IPS-20b (cell line): ENCODE results near the gene PAPSS1.
"Not testable (repeated sequence)": the region's sequence is repeated elsewhere in the genome, so short reads cannot be mapped to it uniquely, and the experiment has no call there.

Experiments
- H3K27ac ChIP-seq: one replicate; pipeline ENCODE4 v1.5.1; 2013; ENCODE audit warnings: low read length
- H3K27me3 ChIP-seq: 2 replicates; pipeline ENCODE4 v1.6.1; 2013; ENCODE audit warnings: mild to moderate bottlenecking, low read length, inconsistent platforms; ENCODE audit not compliant: insufficient read depth
- H3K36me3 ChIP-seq: 2 replicates; pipeline ENCODE4 v1.6.1; 2013; ENCODE audit warnings: low read depth, mild to moderate bottlenecking, inconsistent platforms, low read length, moderate library complexity; ENCODE audit not compliant: insufficient read depth
- H3K4me1 ChIP-seq: 2 replicates; pipeline ENCODE4 v1.6.1; 2013; ENCODE audit warnings: mild to moderate bottlenecking, control low read depth, inconsistent platforms, low read length, moderate library complexity; ENCODE audit not compliant: insufficient read depth
- H3K4me3 ChIP-seq: 2 replicates; pipeline ENCODE4 v1.5.1; 2013; ENCODE audit warnings: mild to moderate bottlenecking, low read length, inconsistent platforms
- H3K9ac ChIP-seq: 2 replicates; pipeline ENCODE4 v1.6.1; 2013; ENCODE audit warnings: low read depth, mild to moderate bottlenecking, inconsistent platforms, low read length, moderate library complexity
- H3K9me3 ChIP-seq: 2 replicates; pipeline ENCODE4 v1.6.1; 2013; ENCODE audit warnings: mild to moderate bottlenecking, low read depth, low read length, inconsistent platforms; ENCODE audit not compliant: insufficient read depth

Gene PAPSS1

DNA sequence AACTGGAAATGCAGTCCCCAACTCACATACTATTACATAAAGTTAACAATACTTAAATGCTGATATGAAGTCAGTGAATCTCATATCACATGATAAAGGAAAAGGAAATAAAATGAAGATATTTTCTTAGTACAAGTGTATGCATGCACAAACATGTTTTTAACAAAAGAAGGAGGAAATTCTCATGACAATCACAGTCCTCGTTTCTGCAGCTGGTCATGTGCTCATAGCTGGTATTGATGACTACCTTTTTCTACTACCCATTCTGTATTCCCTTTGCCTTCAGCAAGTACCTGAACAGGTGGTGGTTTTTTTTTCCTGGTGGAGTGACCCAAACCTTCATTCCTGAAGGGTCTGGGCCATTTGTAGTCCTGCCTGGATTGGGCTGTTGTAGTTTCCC is 3.3 kb upstream of the PAPSS1 start:
- not testable (repeated sequence) for H3K9ac ChIP-seq, H3K4me3 ChIP-seq

DNA sequence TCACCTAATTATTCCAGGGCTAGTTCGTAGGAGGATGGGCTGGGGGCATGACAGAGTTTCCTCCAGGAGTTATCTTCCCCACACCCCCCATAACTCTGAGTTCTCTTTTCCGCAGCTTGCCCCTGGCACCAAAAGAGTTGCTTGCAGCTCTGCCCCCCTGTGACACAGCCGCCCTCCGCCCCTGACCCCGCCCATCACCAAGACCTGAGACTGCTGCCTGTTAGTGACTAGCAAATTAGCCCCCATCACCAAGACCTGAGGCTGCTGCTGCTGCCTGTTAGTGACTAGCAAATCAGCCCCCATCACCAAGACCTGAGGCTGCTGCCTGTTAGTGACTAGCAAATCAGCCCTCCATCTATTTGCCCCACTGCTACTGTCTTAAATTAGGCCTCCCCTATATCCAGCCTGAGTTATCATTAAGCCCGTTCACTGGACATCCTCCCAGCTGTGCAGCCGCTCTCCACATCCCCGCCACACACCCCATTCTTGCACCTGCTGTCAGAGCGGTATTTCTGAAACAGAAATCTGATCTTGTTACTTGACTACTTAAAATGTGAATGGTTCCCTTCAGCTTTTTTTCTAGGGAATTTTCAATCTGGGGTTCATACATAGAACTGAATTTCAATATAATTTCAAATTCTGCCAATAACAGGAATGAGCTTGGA is 1.5 kb upstream of the PAPSS1 start:
- H3K36me3 ChIP-seq, result no peaks in the 10 kb centered on the region
- H3K27me3 ChIP-seq, result no peaks in the 10 kb centered on the region
- peak overlapping the region; percentile 77 for H3K4me3 ChIP-seq
- H3K4me1 ChIP-seq, result peaks cover 9% of the 10 kb centered on the region; the same call in 1 of the 2 replicates
- H3K9me3 ChIP-seq, result no peaks in the 10 kb centered on the region
- no peak overlapping the region for H3K27ac ChIP-seq
- peak overlapping the region; percentile 17; the same call in 1 of the 2 replicates for H3K9ac ChIP-seq

More for the DNA sequence above, 3.3 kb upstream of the PAPSS1 start:
- not testable (repeated sequence) for H3K4me1 ChIP-seq, H3K36me3 ChIP-seq, H3K27ac ChIP-seq, H3K9me3 ChIP-seq, H3K27me3 ChIP-seq

DNA sequence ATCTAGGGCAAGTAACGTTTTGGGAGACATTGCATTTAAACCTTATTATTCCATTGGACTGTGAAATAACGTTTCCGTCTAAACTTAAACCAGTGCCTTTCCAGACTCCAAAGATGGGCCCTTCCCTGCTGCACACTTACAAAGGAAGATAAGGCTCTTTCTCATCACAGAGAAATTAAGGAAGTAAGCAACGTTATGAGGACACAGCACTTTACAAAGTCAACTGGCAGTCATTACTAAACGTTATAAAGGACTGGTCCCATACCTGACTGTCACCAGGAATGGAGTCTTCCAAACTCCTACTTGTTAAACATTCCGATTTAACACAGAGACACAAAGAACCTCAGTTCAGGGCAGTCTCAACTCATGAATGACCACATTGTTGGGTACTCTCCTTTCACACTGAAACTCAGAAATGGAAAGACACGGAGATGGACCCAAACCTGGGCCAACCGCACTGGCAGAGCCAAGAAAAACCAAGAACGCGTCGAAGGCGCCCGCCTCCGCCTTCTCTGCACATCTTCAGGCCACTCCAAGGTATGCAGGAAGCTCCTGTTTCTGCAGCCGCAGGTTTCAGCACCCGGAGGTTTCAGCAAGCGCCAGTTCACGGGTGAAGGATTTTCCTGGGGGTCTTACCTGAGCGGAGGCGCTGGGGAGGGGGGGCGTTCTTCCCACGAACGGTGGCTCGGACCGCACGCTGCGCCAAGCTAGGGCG is 670 bp downstream of the PAPSS1 start:
- no peaks in the 10 kb centered on the region for H3K27me3 ChIP-seq
- no peak overlapping the region for H3K27ac ChIP-seq
- H3K36me3 ChIP-seq, result no peaks in the 10 kb centered on the region
- H3K9ac ChIP-seq, result peak overlapping the region; percentile 70; the same call in 1 of the 2 replicates
- no peaks in the 10 kb centered on the region for H3K9me3 ChIP-seq
- peaks cover 11% of the 10 kb centered on the region; the same call in 1 of the 2 replicates for H3K4me1 ChIP-seq
- H3K4me3 ChIP-seq, result peak overlapping the region; percentile 77

DNA sequence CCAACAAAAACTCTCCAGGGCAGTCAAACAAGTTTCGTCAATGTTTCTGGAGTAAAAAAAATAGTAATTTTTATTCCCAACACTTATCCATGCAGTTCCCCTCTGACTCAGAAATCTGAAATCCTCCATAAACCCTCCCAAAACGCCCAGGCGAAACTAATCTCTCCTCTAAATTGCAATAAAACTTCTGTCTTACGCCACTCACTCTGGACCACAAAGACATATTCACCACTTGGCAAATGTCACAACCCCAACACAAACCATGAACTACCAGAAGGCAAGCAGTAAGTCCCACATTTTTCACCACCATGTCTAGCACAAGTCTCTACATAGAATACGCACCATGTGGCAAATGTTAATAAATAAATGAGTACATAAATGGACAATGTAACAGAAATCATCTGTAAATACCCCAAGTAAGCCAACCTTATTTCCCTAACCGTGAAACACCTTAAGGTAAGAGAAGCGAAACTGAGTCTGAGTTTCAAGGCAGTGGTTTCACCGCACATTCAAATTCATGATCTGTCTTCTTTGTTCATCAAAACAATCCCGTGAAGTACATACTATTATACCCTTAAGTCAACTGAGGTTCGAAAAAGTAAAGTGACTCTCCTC is 1.6 kb downstream of the PAPSS1 start:
- peak overlapping the region; percentile 77 for H3K4me3 ChIP-seq

DNA sequence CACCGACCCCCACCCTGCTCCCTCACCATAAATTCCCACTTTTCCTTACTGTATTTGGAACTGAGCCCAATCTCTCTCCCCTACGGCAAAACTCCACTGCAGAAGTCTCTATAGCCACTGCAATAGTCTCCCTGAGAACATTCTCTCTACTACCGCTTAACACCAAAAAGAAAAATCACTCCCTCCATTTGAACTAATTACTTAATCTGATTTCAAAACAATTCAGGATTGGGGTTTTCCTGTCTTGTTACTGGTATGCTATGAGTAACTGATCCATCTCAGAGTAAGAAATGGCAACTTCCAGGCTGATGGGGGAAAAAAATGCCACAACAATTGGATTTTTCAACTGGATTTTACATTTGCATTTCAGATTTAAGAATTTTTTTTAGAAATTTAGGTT is 5.8 kb downstream of the PAPSS1 start:
- Histone ChIP-seq H3K9me3 (no peaks in the 10 kb centered on the region), H3K9ac (no peak overlapping the region), H3K4me1 (peaks cover 14% of the 10 kb centered on the region; the same call in 1 of the 2 replicates), H3K27me3 (no peaks in the 10 kb centered on the region), H3K27ac (no peak overlapping the region), H3K4me3 (no peak overlapping the region), H3K36me3 (no peaks in the 10 kb centered on the region)

More for the DNA sequence above, 1.6 kb downstream of the PAPSS1 start:
- Histone ChIP-seq H3K27ac (no peak overlapping the region), H3K9ac (peak overlapping the region; percentile 70; the same call in 1 of the 2 replicates), H3K36me3 (no peaks in the 10 kb centered on the region), H3K9me3 (no peaks in the 10 kb centered on the region), H3K4me1 (peaks cover 11% of the 10 kb centered on the region; the same call in 1 of the 2 replicates), H3K27me3 (no peaks in the 10 kb centered on the region)

DNA sequence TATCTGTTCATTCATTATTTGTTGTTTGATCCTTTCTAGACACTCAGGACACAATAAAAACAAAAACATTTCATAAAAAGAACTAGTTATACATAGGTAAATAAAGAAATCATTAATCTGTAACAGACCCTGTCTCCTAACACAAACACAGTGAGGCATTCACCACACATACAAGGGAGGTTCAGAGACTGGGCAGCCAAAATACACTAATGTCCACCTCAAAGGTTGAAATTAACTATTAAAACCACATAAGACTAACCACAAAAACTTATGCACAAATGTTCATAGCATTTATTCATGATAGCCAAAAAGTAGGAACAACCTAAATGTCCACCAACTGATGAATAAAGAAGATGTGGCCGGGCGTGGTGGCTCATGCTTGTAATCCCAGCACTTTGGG is 7.8 kb downstream of the PAPSS1 start:
- Histone ChIP-seq H3K9ac (no peak overlapping the region), H3K27me3 (no peaks in the 10 kb centered on the region), H3K4me1 (peaks cover 8% of the 10 kb centered on the region; the same call in 1 of the 2 replicates), H3K4me3 (no peak overlapping the region), H3K36me3 (no peaks in the 10 kb centered on the region), H3K9me3 (no peaks in the 10 kb centered on the region; the same call in 1 of the 2 replicates), H3K27ac (no peak overlapping the region)

DNA sequence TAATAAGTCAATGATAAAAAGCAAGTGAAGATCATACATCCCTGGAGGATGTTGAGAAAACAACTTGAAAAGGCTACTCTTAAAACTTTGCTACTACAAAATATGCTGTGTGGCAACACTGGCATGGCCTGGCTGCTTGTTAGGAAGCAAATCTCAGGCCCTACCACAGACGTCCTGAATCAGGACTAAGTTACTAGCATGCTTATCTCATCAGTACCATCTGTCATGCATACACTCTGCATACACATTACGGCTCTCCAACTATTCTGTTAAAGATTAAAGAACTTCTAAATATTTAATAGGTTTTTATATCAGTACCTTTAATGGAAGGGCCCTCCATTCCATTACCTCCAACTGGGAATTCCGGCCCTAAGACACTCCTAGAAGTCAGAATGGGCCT is 8.2 kb downstream of the PAPSS1 start:
- H3K4me3 ChIP-seq, result no peak overlapping the region
- H3K36me3 ChIP-seq, result no peaks in the 10 kb centered on the region
- no peak overlapping the region for H3K9ac ChIP-seq
- H3K4me1 ChIP-seq, result peaks cover 7% of the 10 kb centered on the region; the same call in 1 of the 2 replicates
- no peaks in the 10 kb centered on the region; the same call in 1 of the 2 replicates for H3K9me3 ChIP-seq
- H3K27me3 ChIP-seq, result no peaks in the 10 kb centered on the region
- H3K27ac ChIP-seq, result no peak overlapping the region

DNA sequence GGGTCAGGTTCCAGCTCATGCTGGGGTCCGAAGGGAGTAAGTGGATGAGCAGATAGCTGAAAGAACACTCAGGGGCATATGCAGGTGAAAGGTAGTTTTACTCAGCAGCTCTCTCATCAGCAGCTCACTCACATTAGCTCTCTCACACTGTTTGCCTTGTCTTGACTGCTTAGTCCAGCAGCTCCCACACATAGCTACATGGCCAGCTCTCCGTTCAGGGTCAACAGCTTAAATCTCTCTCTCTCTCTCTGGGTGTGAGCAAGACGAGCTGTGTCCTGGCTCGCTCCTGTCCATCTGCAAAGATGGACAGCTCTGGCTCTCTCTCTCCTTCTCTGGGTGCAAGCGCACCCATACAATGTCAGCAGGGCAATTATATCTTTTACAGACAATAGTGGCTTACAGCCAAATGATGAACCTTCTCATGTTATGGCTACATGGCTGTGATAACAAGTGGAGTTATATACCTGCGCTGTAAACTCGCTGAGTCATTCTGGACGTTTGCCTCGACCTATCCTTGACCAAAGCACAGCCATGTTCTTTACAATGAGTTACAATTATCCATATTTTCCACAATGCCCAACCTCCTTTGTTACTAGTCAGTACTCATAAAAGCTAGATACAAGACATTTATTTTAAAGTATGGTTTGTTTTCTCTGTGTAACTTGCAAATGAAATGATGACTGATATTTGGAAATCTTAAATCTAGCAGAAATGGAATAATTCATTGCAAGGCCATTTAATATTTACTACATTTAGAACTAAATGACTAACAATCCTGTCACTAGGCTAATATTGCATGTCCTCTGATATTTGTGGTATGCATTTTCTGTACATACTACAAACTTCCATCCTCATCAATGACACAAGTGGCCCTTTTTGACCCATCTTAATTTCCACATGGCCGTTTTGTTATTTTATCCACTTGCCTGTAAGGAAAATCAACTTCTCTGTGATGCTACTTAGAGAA is 9.3 kb downstream of the PAPSS1 start:
- Histone ChIP-seq H3K9me3 (peaks cover 5% of the 10 kb centered on the region), H3K4me3 (no peak overlapping the region), H3K27ac (no peak overlapping the region), H3K4me1 (peaks cover 3% of the 10 kb centered on the region; the same call in 1 of the 2 replicates), H3K27me3 (no peaks in the 10 kb centered on the region), H3K9ac (no peak overlapping the region), H3K36me3 (no peaks in the 10 kb centered on the region)

DNA sequence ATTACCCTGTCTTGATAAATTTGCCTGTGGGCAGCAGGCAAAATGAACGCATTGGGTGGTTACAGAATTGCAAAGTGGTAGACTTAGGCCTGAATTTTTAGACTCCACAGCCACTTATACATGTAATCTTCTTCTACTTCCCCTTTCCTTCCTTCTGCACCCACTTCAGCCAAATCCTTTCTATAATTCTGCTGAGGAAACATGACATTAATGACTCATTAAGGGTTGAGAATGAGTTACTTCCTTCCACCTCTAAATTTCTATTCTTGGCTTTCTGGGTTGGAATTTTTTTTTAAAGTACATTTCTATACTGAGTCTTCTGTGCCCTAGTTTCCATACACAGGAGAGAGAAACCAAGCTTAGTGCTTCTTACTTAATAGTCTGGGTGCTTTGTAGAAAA is 10.1 kb downstream of the PAPSS1 start:
- H3K27ac ChIP-seq, result no peak overlapping the region
- no peak overlapping the region for H3K4me3 ChIP-seq
- H3K9me3 ChIP-seq, result peaks cover 13% of the 10 kb centered on the region
- H3K36me3 ChIP-seq, result no peaks in the 10 kb centered on the region
- no peaks in the 10 kb centered on the region for H3K27me3 ChIP-seq
- no peak overlapping the region for H3K9ac ChIP-seq
- H3K4me1 ChIP-seq, result peaks cover 3% of the 10 kb centered on the region; the same call in 1 of the 2 replicates

DNA sequence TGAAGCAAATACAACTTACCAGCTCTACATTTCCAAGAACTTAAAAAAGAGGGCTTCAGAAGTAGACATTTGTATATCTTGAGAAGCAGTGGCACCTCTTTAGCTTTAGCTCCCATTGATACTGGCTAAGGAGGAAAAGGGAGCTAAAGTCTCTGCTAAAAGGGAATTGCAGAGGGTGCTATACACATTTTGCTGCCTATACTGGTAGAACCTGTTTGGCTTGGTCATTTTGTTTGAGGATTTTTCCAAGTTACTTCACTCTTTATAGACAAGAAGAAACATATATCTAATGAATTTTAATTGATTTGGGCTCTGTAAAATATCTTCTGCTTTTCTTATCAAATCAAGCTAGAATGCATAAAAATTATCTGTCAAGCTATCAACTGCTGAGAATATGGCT is 11.8 kb downstream of the PAPSS1 start:
- Histone ChIP-seq H3K4me1 (peaks cover 3% of the 10 kb centered on the region; the same call in 1 of the 2 replicates), H3K4me3 (no peak overlapping the region), H3K36me3 (no peaks in the 10 kb centered on the region), H3K9ac (no peak overlapping the region), H3K9me3 (peaks cover 18% of the 10 kb centered on the region), H3K27ac (no peak overlapping the region), H3K27me3 (no peaks in the 10 kb centered on the region)
